ENCODE results near the gene SLC2A9. TPM values are rescaled to one million over a fixed set of nuclear protein-coding genes. Genes with fewer than 3 reads are reported as not detected.

The SLC2A9 gene
- total RNA-seq, 1 donor from 2014 or later: 6.2 TPM

GRCh38 chr4:9994246-9994847 is 26.9 kb downstream of the SLC2A9 start:
- H3K27ac ChIP-seq: no peak overlapping the region
- H3K4me3 ChIP-seq: no peak overlapping the region
- DNase-seq (ENCODE audit: low spot score in 2 of 2): no peak
- no peak for TF ChIP-seq CTCF (IDR thresholded peaks at IDR 0.05)
- H3K9me3 ChIP-seq: no peaks in the 10 kb centered on the region
- H3K27me3 ChIP-seq: no peaks in the 10 kb centered on the region
- no peaks in the 10 kb centered on the region for H3K36me3 ChIP-seq
- no peaks in the 10 kb centered on the region for H3K4me1 ChIP-seq
- intact Hi-C loops (cut with DNase I): no loop called here

GRCh38 chr4:9989918-9990635 is 31.2 kb downstream of the SLC2A9 start:
- Histone ChIP-seq H3K27me3 (no peaks in the 10 kb centered on the region), H3K4me1 (no peaks in the 10 kb centered on the region), H3K36me3 (no peaks in the 10 kb centered on the region), H3K9me3 (no peaks in the 10 kb centered on the region), H3K4me3 (no peak overlapping the region), H3K27ac (no peak overlapping the region)
- intact Hi-C loops (cut with DNase I): no loop called here
- TF ChIP-seq CTCF (IDR thresholded peaks at IDR 0.05): no peak
- peak in 1 of 2 donors; percentile 38 for DNase-seq (ENCODE audit: low spot score in 2 of 2)

- DNase-seq (ENCODE audit: low spot score in 2 of 2): no peak
- Histone ChIP-seq H3K4me3 (no peak overlapping the region), H3K4me1 (no peaks in the 10 kb centered on the region), H3K27ac (no peak overlapping the region), H3K9me3 (no peaks in the 10 kb centered on the region), H3K27me3 (no peaks in the 10 kb centered on the region), H3K36me3 (peaks cover 0 to 3% of the 10 kb centered on the region in 2 donors)
- no peak for TF ChIP-seq CTCF (IDR thresholded peaks at IDR 0.05)
- intact Hi-C loops (cut with DNase I): no loop called here
These were observed 32.4 kb downstream of the SLC2A9 start for GRCh38 chr4:9988933-9989332.

GRCh38 chr4:9988363-9988749 is 32.9 kb downstream of the SLC2A9 start:
- intact Hi-C loops (cut with DNase I): no loop called here
- no peak for DNase-seq (ENCODE audit: low spot score in 2 of 2)
- Histone ChIP-seq H3K4me1 (no peaks in the 10 kb centered on the region), H3K4me3 (no peak overlapping the region), H3K27me3 (no peaks in the 10 kb centered on the region), H3K9me3 (no peaks in the 10 kb centered on the region), H3K27ac (no peak overlapping the region), H3K36me3 (peaks cover 0 to 3% of the 10 kb centered on the region in 2 donors)
- no peak for TF ChIP-seq CTCF (IDR thresholded peaks at IDR 0.05)

GRCh38 chr4:9987749-9988362 is 33.4 kb downstream of the SLC2A9 start:
- Histone ChIP-seq H3K36me3 (peaks cover 0 to 3% of the 10 kb centered on the region in 2 donors), H3K4me3 (no peak overlapping the region), H3K27me3 (no peaks in the 10 kb centered on the region), H3K4me1 (no peaks in the 10 kb centered on the region), H3K9me3 (no peaks in the 10 kb centered on the region), H3K27ac (no peak overlapping the region)
- no peak for DNase-seq (ENCODE audit: low spot score in 2 of 2)
- intact Hi-C loops (cut with DNase I): no loop called here
- TF ChIP-seq CTCF (IDR thresholded peaks at IDR 0.05): no peak
